IPS-20b (cell line): Measurements from ENCODE around the gene STAT4.

Experiments used
- H3K27ac ChIP-seq: one replicate; pipeline ENCODE4 v1.5.1; 2013; ENCODE audit warnings: low read length
- H3K27me3 ChIP-seq: 2 replicates; pipeline ENCODE4 v1.6.1; 2013; ENCODE audit warnings: mild to moderate bottlenecking, low read length, inconsistent platforms; ENCODE audit not compliant: insufficient read depth
- H3K36me3 ChIP-seq: 2 replicates; pipeline ENCODE4 v1.6.1; 2013; ENCODE audit warnings: low read depth, mild to moderate bottlenecking, inconsistent platforms, low read length, moderate library complexity; ENCODE audit not compliant: insufficient read depth
- H3K4me1 ChIP-seq: 2 replicates; pipeline ENCODE4 v1.6.1; 2013; ENCODE audit warnings: mild to moderate bottlenecking, control low read depth, inconsistent platforms, low read length, moderate library complexity; ENCODE audit not compliant: insufficient read depth
- H3K4me3 ChIP-seq: 2 replicates; pipeline ENCODE4 v1.5.1; 2013; ENCODE audit warnings: mild to moderate bottlenecking, low read length, inconsistent platforms
- H3K9ac ChIP-seq: 2 replicates; pipeline ENCODE4 v1.6.1; 2013; ENCODE audit warnings: low read depth, mild to moderate bottlenecking, inconsistent platforms, low read length, moderate library complexity
- H3K9me3 ChIP-seq: 2 replicates; pipeline ENCODE4 v1.6.1; 2013; ENCODE audit warnings: mild to moderate bottlenecking, low read depth, low read length, inconsistent platforms; ENCODE audit not compliant: insufficient read depth

Gene STAT4

GRCh38 chr2:191150600-191151330 is at the start of gene STAT4:
Gene STAT4, minus strand, starts transcription at chr2:191150994. Its CDS starts 2,791 bp downstream, at chr2:191148203.
- Histone ChIP-seq H3K4me1 (no peaks in the 10 kb centered on the region), H3K4me3 (peak within 1 kb of the TSS; percentile 82), H3K27me3 (peaks cover 31% of the 10 kb centered on the region), H3K36me3 (no peaks in the 10 kb centered on the region), H3K27ac (no peak within 1 kb of the TSS), H3K9ac (peak within 1 kb of the TSS; percentile 43; the same call in 1 of the 2 replicates), H3K9me3 (no peaks in the 10 kb centered on the region)

GRCh38 chr2:191199929-191200512 is 49.2 kb upstream of the STAT4 start:
- Histone ChIP-seq H3K4me3 (no peak overlapping the region), H3K4me1 (no peaks in the 10 kb centered on the region), H3K9me3 (no peaks in the 10 kb centered on the region), H3K27ac (no peak overlapping the region), H3K36me3 (no peaks in the 10 kb centered on the region), H3K27me3 (no peaks in the 10 kb centered on the region), H3K9ac (no peak overlapping the region; the same call in 1 of the 2 replicates)

GRCh38 chr2:191198271-191198670 is 47.5 kb upstream of the STAT4 start:
- Histone ChIP-seq H3K27ac (no peak overlapping the region), H3K27me3 (no peaks in the 10 kb centered on the region), H3K4me1 (no peaks in the 10 kb centered on the region), H3K9ac (no peak overlapping the region), H3K36me3 (no peaks in the 10 kb centered on the region), H3K4me3 (no peak overlapping the region), H3K9me3 (no peaks in the 10 kb centered on the region)

- no peak overlapping the region for H3K9ac ChIP-seq
- no peak overlapping the region for H3K27ac ChIP-seq
- H3K9me3 ChIP-seq: no peaks in the 10 kb centered on the region
- H3K4me1 ChIP-seq: no peaks in the 10 kb centered on the region
- H3K27me3 ChIP-seq: no peaks in the 10 kb centered on the region
- H3K4me3 ChIP-seq: no peak overlapping the region
- H3K36me3 ChIP-seq: no peaks in the 10 kb centered on the region
Observed at GRCh38 chr2:191197096-191197495, 46.3 kb upstream of the STAT4 start.

- no peak overlapping the region for H3K27ac ChIP-seq
- no peak overlapping the region for H3K4me3 ChIP-seq
- H3K36me3 ChIP-seq: no peaks in the 10 kb centered on the region
- H3K9ac ChIP-seq: no peak overlapping the region
- H3K4me1 ChIP-seq: no peaks in the 10 kb centered on the region
- H3K9me3 ChIP-seq: no peaks in the 10 kb centered on the region
- H3K27me3 ChIP-seq: no peaks in the 10 kb centered on the region
Observed at GRCh38 chr2:191195021-191195420, 44.2 kb upstream of the STAT4 start.

GRCh38 chr2:191190861-191191552 is 40.2 kb upstream of the STAT4 start:
- H3K4me1 ChIP-seq: no peaks in the 10 kb centered on the region
- H3K9me3 ChIP-seq: no peaks in the 10 kb centered on the region
- H3K4me3 ChIP-seq: no peak overlapping the region
- no peak overlapping the region for H3K27ac ChIP-seq
- H3K27me3 ChIP-seq: no peaks in the 10 kb centered on the region
- H3K9ac ChIP-seq: no peak overlapping the region
- H3K36me3 ChIP-seq: no peaks in the 10 kb centered on the region

GRCh38 chr2:191190435-191190834 is 39.6 kb upstream of the STAT4 start:
- Histone ChIP-seq H3K4me1 (no peaks in the 10 kb centered on the region), H3K27me3 (no peaks in the 10 kb centered on the region), H3K36me3 (no peaks in the 10 kb centered on the region), H3K4me3 (no peak overlapping the region), H3K27ac (no peak overlapping the region), H3K9ac (no peak overlapping the region), H3K9me3 (no peaks in the 10 kb centered on the region)

- Histone ChIP-seq H3K36me3 (no peaks in the 10 kb centered on the region), H3K9me3 (no peaks in the 10 kb centered on the region), H3K4me1 (no peaks in the 10 kb centered on the region), H3K9ac (no peak overlapping the region), H3K4me3 (no peak overlapping the region), H3K27me3 (no peaks in the 10 kb centered on the region), H3K27ac (no peak overlapping the region)
Observed at GRCh38 chr2:191189112-191189635, 38.4 kb upstream of the STAT4 start.

- Histone ChIP-seq H3K9me3 (no peaks in the 10 kb centered on the region), H3K27me3 (no peaks in the 10 kb centered on the region), H3K4me1 (no peaks in the 10 kb centered on the region), H3K4me3 (no peak overlapping the region), H3K36me3 (no peaks in the 10 kb centered on the region), H3K9ac (no peak overlapping the region), H3K27ac (no peak overlapping the region)
Observed at GRCh38 chr2:191188550-191189093, 37.8 kb upstream of the STAT4 start.

GRCh38 chr2:191187105-191187829 is 36.5 kb upstream of the STAT4 start:
- no peaks in the 10 kb centered on the region for H3K36me3 ChIP-seq
- H3K4me1 ChIP-seq: no peaks in the 10 kb centered on the region
- H3K27me3 ChIP-seq: no peaks in the 10 kb centered on the region
- H3K4me3 ChIP-seq: no peak overlapping the region
- H3K9ac ChIP-seq: no peak overlapping the region
- no peak overlapping the region for H3K27ac ChIP-seq
- H3K9me3 ChIP-seq: no peaks in the 10 kb centered on the region

- Histone ChIP-seq H3K9ac (no peak overlapping the region), H3K27me3 (no peaks in the 10 kb centered on the region), H3K36me3 (no peaks in the 10 kb centered on the region), H3K4me3 (no peak overlapping the region), H3K27ac (no peak overlapping the region), H3K9me3 (no peaks in the 10 kb centered on the region), H3K4me1 (no peaks in the 10 kb centered on the region)
Observed at GRCh38 chr2:191184457-191184856, 33.7 kb upstream of the STAT4 start.
